Measurements from ENCODE around the gene HORMAD2.

HORMAD2 gene

GRCh38 chr22:30038219-30038618 lies 42.0 kb upstream of the HORMAD2 start:
- no peak overlapping the region for H3K4me3 ChIP-seq (ENCODE audit: low read depth, low read length)
- TF ChIP-seq CTCF (IDR thresholded peaks at IDR 0.05; ENCODE audit: insufficient read depth, low read depth, low read length, missing control alignments) = no peak
- DNase-seq (ENCODE audit: low read depth) = no peak

DNA sequence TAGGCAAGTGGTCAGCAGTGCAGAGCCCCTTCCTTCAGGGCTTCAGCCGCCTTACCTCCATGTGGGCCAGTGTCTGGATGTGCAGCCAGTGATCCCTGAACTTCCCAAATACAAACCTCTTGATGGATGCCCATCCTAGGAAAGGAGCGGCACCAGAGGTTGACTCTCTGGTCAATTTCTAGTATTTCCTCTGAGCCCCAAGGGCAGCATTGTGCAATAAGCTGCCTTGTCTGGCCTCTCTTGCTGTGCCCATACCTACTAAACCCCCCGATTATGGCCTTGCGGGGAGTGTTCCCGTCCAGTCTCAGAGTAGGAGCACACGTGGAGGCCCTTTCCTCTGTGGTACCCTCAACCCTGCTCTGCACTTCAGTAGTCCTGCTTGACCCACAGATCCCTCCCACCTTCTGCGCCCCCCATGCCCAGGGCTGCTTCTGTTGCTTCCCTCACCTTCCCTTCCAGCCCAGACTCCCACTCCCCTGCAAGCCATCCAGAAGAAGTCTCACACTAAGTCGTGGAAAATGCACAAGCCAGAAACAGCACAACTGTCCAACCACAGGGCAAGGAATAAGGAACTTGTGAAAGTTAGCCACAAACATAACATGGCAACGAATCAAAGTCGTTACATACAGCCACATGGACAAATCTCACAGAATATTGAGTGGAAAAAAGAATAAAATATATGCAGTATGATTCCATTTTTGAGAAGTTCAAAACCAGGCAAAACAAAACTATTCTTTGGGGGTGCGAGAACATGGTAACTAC lies 39.6 kb upstream of the HORMAD2 start:
- no peak overlapping the region for H3K4me3 ChIP-seq (ENCODE audit: low read depth, low read length)
- no peak for TF ChIP-seq CTCF (IDR thresholded peaks at IDR 0.05; ENCODE audit: insufficient read depth, low read depth, low read length, missing control alignments)
- no peak for DNase-seq (ENCODE audit: low read depth)

GRCh38 chr22:30041475-30041874 lies 38.8 kb upstream of the HORMAD2 start:
- no peak for DNase-seq (ENCODE audit: low read depth)
- TF ChIP-seq CTCF (IDR thresholded peaks at IDR 0.05; ENCODE audit: insufficient read depth, low read depth, low read length, missing control alignments) = no peak
- H3K4me3 ChIP-seq (ENCODE audit: low read depth, low read length) = no peak overlapping the region

DNA sequence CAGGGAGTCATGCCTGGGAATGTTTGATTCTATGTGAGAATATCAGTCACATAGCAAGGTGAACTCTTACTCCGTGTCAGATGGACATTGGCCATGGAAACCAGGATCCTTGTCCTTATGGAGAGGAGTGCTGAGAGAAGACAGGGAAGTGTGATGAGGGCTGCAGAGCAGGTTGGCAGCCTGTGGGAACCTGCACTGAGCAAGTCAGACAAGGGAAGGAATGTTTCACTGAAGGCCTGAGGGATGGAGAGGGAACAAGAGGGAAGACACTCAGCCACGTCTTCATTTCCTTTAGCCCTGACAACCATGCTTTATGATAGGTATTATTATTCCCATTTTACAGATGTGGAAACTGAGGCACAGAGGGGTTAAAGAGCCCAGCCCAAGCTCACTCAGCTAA lies 38.4 kb upstream of the HORMAD2 start:
- no peak for TF ChIP-seq CTCF (IDR thresholded peaks at IDR 0.05; ENCODE audit: insufficient read depth, low read depth, low read length, missing control alignments)
- DNase-seq (ENCODE audit: low read depth) = no peak
- H3K4me3 ChIP-seq (ENCODE audit: low read depth, low read length) = no peak overlapping the region

DNA sequence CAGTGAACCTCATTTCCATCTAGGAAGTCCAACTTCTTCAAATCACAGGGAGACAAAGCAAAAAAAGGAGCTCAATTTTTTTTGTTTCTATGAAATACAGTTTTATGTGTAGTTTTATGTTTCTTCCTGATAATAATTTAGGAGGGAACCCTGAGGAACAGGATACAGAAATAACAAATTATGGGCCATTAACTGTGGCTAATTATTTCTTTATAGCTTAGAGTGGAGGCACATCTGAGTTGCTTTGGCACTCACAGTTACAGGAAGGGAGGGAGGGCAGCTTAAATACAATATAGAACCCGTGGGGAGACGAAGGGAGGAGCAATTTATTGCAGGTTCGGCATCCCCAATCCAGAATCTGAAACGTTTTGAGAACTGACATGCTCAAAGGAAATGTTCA lies 37.1 kb upstream of the HORMAD2 start:
- H3K4me3 ChIP-seq (ENCODE audit: low read depth, low read length) = no peak overlapping the region
- no peak for DNase-seq (ENCODE audit: low read depth)
- no peak for TF ChIP-seq CTCF (IDR thresholded peaks at IDR 0.05; ENCODE audit: insufficient read depth, low read depth, low read length, missing control alignments)

DNA sequence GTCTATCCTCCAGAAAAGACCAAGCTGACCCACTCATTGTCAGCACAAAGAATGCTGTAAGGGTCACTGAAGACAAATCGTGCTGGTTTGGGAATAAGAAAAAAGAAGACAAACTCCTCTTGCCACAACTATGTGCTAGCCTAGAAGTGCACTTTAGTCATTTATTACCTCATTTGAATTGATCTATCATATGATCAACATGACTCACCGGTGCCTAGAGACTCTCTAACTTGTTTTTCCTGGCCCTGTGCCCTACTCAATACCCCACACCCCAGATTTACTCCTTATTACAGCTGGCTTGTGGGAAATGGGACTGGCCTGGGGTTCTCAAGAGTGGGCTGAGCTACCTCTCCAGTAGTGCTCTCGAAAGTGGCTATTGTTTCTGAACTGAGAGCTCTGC lies 35.9 kb upstream of the HORMAD2 start:
- no peak overlapping the region for H3K4me3 ChIP-seq (ENCODE audit: low read depth, low read length)
- no peak for TF ChIP-seq CTCF (IDR thresholded peaks at IDR 0.05; ENCODE audit: insufficient read depth, low read depth, low read length, missing control alignments)
- no peak for DNase-seq (ENCODE audit: low read depth)
